Tibial artery (tissue), 4 donors: ENCODE data around the gene GCFC2.

Experiments
- DNase-seq, 2 donors: peaks; one replicate each; pipeline ENCODE4 v3.0.0-alpha.2; 2019
- H3K27ac ChIP-seq, 2 donors: fragments of 200-600 bp; sonication (generic) in 1 of 2; 1 replicate in 1 of 2; 2 replicates in 1 of 2; pipeline ENCODE4 v1.5.1; 2018 to 2019; ENCODE audit warnings: mild to moderate bottlenecking in 1 of 2
- H3K27me3 ChIP-seq, 2 donors: fragments of 200-600 bp; sonication (generic) in 1 of 2; one replicate each; pipeline versions ENCODE4 v1.5.1 to v1.6.0; 2016 to 2019
- H3K36me3 ChIP-seq, 3 donors: fragments of 200-600 bp; sonication (generic) in 2 of 3; one replicate each; pipeline ENCODE4 v1.5.1; 2016 to 2019; ENCODE audit warnings: mild to moderate bottlenecking in 2 of 3
- H3K4me1 ChIP-seq, 4 donors: fragments of 200-600 bp; sonication (generic) in 2 of 4; 1 replicate in 3 of 4; 2 replicates in 1 of 4; pipeline ENCODE4 v1.5.1; 2016 to 2019
- H3K4me3 ChIP-seq, 2 donors: fragments of 200-600 bp; sonication (generic) in 1 of 2; 1 replicate in 1 of 2; 2 replicates in 1 of 2; pipeline ENCODE4 v1.5.1; 2018 to 2019; ENCODE audit warnings: mild to moderate bottlenecking in 2 of 2
- H3K9me3 ChIP-seq, 3 donors: fragments of 200-600 bp; sonication (generic) in 1 of 3; one replicate each; pipeline ENCODE4 v1.5.1; 2016 to 2019
- intact Hi-C: fragments of 100-400 bp; cut with DNase I; formaldehyde crosslinking; loops from one replicate; pipeline ENCODE4 v1.15.0; 2023; ENCODE audit warnings: low total_unique reads
- TF ChIP-seq, protein P1 (sequence below), 2 experiments: fragments of 200-600 bp in 1 of 2; fragments of 450-650 bp in 1 of 2; IDR thresholded peaks; one replicate each; pipeline ENCODE4 v1.5.1; 2017 to 2019; ENCODE audit warnings: antibody characterized with exemption in 2 of 2, mild to moderate bottlenecking in 1 of 2, moderate library complexity in 1 of 2

The GCFC2 gene

DNA sequence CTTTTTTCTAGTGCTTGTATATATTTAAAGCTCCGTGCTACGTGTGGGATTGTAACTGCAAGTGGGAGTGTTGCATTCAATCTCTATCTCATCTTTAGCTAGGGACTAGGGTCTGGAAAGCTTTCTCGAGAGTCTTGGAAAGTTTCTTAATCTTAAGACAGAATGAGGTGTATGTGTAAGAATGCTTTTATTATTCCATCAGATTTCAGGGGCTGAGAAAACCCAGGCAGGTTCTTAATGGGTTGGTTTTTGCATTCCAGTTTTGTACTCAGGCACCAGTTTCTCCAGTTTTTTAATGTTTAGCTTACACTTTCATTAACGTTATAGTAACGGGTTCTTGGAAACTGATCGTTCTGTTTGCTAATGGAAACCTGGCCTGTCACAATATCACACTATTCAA, 43.8 kb downstream of the GCFC2 start:
- peaks cover 40 to 55% (median 44%) of the 10 kb centered on the region in 3 donors for H3K36me3 ChIP-seq
- DNase-seq = no peak
- H3K27me3 ChIP-seq = no peaks in the 10 kb centered on the region
- no peak overlapping the region for H3K27ac ChIP-seq
- no peaks in the 10 kb centered on the region for H3K4me1 ChIP-seq
- intact Hi-C loops = no loop called here
- no peak overlapping the region for H3K4me3 ChIP-seq
- no peaks in the 10 kb centered on the region for H3K9me3 ChIP-seq
- TF ChIP-seq, protein P1, sequence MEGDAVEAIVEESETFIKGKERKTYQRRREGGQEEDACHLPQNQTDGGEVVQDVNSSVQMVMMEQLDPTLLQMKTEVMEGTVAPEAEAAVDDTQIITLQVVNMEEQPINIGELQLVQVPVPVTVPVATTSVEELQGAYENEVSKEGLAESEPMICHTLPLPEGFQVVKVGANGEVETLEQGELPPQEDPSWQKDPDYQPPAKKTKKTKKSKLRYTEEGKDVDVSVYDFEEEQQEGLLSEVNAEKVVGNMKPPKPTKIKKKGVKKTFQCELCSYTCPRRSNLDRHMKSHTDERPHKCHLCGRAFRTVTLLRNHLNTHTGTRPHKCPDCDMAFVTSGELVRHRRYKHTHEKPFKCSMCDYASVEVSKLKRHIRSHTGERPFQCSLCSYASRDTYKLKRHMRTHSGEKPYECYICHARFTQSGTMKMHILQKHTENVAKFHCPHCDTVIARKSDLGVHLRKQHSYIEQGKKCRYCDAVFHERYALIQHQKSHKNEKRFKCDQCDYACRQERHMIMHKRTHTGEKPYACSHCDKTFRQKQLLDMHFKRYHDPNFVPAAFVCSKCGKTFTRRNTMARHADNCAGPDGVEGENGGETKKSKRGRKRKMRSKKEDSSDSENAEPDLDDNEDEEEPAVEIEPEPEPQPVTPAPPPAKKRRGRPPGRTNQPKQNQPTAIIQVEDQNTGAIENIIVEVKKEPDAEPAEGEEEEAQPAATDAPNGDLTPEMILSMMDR (IDR thresholded peaks at IDR 0.05) = no peak

DNA sequence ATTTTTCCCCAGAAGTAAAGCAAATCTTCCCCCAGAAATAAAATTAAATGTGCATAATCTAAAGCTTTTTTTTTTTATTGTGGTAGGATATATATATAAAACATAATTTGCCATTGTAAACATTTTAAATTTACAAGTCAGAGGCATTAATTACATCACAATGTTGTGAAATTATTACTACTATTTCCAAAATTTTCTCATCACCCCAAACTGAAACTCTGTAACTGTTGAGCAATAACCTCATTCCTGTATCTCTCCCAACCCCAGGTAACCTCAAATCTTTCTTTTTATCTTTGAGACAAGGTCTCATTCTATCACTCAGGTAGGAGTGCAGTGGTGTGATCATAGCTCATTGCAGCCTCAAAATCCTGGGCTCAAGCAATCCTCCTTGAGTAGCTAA, 52.9 kb downstream of the GCFC2 start:
- intact Hi-C loops = no loop called here
- no peak overlapping the region for H3K27ac ChIP-seq
- no peaks in the 10 kb centered on the region for H3K27me3 ChIP-seq
- no peak for DNase-seq
- H3K9me3 ChIP-seq = peaks cover 0 to 3% (median 0%) of the 10 kb centered on the region in 3 donors
- H3K36me3 ChIP-seq = peaks cover 60 to 92% (median 87%) of the 10 kb centered on the region in 3 donors
- H3K4me1 ChIP-seq = no peaks in the 10 kb centered on the region
- H3K4me3 ChIP-seq = no peak overlapping the region
- TF ChIP-seq, protein P1 (IDR thresholded peaks at IDR 0.05) = no peak

DNA sequence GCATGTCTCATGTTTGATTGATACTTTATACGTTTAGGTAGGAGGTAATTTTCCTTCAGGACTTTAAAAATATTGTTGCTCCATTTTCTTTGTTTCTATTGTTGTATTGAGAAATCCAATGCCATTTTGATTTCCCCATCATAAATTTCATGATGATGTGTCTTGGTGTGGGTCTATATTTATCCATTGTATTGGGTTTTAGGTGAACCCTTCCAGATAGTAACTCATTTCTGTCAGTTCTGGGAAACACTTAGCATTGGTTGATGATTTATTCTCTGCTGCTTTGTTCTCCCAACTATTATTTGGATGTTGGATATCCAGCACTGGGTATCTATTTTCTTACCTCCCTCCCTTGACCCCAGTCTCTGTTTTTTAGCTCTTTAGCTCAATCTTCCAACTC, 54.2 kb downstream of the GCFC2 start:
- Histone ChIP-seq H3K36me3 (peaks cover 72 to 96% (median 80%) of the 10 kb centered on the region in 3 donors), H3K27ac (no peak overlapping the region), H3K4me1 (no peaks in the 10 kb centered on the region), H3K4me3 (no peak overlapping the region), H3K9me3 (peaks cover 0 to 3% (median 0%) of the 10 kb centered on the region in 3 donors), H3K27me3 (no peaks in the 10 kb centered on the region)
- no peak for DNase-seq
- intact Hi-C loops = no loop called here
- TF ChIP-seq, protein P1 (IDR thresholded peaks at IDR 0.05) = no peak

DNA sequence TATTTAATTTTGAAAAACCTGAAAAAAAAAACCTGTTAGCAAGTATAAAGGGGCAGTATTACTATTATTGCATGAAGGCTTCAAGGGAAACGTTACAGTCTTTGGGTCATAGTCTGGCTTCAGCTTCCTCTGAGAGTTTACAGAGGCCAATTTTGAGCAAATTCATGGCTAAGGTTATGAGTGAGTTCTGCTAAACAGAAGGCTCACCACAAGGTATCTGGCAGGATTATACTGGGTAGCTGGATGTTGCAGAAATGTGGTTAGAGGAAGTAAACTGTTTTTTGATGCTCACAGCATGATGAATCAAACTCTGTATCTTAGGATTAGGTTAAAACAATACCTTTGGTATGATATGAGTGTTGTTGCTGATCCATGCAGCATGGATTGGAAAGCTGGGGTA, 54.9 kb downstream of the GCFC2 start:
- TF ChIP-seq, protein P1 (IDR thresholded peaks at IDR 0.05) = no peak
- no peaks in the 10 kb centered on the region for H3K27me3 ChIP-seq
- peaks cover 74 to 96% (median 77%) of the 10 kb centered on the region in 3 donors for H3K36me3 ChIP-seq
- H3K9me3 ChIP-seq = peaks cover 0 to 3% (median 0%) of the 10 kb centered on the region in 3 donors
- H3K4me1 ChIP-seq = no peaks in the 10 kb centered on the region
- no peak overlapping the region for H3K4me3 ChIP-seq
- DNase-seq = no peak
- intact Hi-C loops = no loop called here
- H3K27ac ChIP-seq = no peak overlapping the region

DNA sequence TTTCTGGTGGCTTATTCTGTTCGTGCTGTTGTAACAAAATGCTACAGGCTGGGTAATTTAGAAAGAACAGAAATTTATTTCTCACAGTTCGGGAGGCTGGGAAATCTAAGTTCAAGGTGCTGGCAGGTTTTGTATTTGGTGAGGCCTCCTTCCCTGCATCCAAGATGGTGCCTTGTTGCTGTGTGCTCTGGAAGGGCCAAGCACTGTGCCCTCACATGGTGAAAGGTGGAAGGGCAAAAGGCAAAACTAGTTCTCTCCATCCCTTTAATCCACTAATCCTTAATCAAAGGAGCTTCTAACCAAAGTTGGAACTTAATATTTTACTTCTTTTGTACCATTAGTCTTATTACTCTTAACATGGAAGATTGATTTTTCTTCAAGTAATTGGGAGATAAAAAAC, 56.7 kb downstream of the GCFC2 start:
- intact Hi-C loops = no loop called here
- peaks cover 0 to 5% (median 1%) of the 10 kb centered on the region in 4 donors for H3K4me1 ChIP-seq
- H3K27ac ChIP-seq = no peak overlapping the region
- H3K27me3 ChIP-seq = no peaks in the 10 kb centered on the region
- TF ChIP-seq, protein P1 (IDR thresholded peaks at IDR 0.05) = no peak
- no peak for DNase-seq
- peaks cover 0 to 3% (median 0%) of the 10 kb centered on the region in 3 donors for H3K9me3 ChIP-seq
- peaks cover 65 to 88% (median 73%) of the 10 kb centered on the region in 3 donors for H3K36me3 ChIP-seq
- H3K4me3 ChIP-seq = no peak overlapping the region

DNA sequence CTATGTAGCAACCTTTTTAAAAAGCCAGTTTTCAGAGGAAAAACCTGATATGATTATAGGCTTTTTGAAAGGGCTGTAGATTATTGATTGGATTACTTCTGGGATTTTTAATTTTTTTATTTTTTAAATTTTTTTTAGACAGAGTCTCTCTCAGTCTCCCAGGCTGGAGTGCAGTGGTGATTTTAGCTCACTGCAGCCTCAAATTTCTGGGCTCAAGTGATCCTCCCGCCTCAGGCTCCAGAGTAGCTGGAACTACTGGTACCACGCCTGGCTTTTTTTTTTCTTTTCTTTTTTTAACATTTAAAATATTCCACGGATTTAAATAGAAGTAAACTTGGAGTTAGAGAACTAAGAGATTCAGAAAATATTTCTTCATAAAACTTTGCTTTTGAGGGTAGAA, 62.9 kb downstream of the GCFC2 start:
- TF ChIP-seq, protein P1 (IDR thresholded peaks at IDR 0.05) = no peak
- intact Hi-C loops = loop anchor here (10.0 kb wide), 1 partner anchor 67 kb away; the partner anchor contains the start of gene GCFC2
- H3K27ac ChIP-seq = no peak overlapping the region
- H3K9me3 ChIP-seq = no peaks in the 10 kb centered on the region
- peaks cover 0 to 22% (median 5%) of the 10 kb centered on the region in 4 donors for H3K4me1 ChIP-seq
- H3K36me3 ChIP-seq = peaks cover 5 to 25% (median 24%) of the 10 kb centered on the region in 3 donors
- H3K27me3 ChIP-seq = no peaks in the 10 kb centered on the region
- no peak for DNase-seq
- H3K4me3 ChIP-seq = peak overlapping the region; percentile 79 to 96
